GM19438 (cell line): ENCODE measurements around the gene APP.
"Not testable (repeated sequence)": the region's sequence is repeated elsewhere in the genome, so short reads cannot be mapped to it uniquely, and the experiment has no call there.

Experiments
- ATAC-seq: cut with Tn5 transposase; IDR thresholded peaks from one replicate; pipeline ENCODE4 v1.9.1; 2021; ENCODE audit warnings: low read depth; ENCODE audit not compliant: unreplicated experiment

The APP gene

DNA sequence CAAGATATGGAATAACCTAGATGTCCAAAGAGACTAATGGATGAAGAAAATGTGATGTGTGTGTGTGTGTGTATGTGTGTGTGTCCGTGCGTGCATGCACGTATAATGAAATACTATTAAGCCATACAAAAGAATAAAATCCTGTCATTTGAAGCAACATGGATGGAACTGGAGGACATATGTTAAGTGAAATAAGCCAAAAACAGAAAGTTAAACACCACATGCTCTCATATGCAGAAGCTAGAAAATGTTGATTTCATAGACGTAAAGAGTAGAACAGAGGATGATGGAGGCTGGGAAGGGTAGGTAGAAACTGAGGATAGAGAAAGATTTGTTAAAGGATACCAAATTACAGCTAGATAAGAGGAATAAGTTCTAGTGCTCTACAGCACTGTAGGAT, 133.7 kb downstream of the APP start:
- no peak for ATAC-seq

DNA sequence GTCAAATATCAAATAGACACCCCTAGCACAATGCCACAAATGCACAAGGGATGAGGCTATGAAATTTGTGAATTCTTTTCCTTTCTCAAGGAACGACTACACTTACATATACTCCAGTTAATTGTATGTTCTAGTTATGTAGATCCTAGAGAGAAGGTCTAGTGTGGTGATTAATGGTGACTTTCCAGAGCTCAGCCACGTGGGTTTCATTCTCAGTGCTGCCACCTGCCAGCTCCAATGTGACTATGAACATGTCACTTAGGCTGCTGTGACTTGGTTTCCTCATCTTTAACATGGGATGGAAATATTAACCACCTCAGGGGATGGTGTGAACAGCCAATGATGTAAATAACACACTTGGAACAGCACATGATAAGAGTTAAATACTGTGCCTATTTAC, 138.3 kb downstream of the APP start:
- ATAC-seq: no peak

DNA sequence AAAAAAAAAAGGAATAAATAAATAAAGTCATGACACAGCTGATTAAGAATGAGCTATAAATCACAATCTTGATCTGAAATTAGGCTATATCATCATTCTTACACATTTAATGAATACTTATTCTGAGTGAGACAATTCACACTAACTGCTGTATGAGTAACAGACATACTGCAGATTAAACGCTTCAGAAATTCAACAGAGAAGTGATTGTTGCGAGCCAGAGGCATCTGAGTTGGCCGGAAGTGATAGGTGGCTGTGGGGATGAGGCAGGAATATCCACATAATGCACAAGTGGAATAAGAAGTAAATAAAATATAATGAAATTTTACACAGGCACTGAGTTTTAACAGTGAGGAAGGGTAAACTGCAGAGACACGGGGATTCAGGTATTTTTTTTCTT, 142.4 kb downstream of the APP start:
- no peak for ATAC-seq

DNA sequence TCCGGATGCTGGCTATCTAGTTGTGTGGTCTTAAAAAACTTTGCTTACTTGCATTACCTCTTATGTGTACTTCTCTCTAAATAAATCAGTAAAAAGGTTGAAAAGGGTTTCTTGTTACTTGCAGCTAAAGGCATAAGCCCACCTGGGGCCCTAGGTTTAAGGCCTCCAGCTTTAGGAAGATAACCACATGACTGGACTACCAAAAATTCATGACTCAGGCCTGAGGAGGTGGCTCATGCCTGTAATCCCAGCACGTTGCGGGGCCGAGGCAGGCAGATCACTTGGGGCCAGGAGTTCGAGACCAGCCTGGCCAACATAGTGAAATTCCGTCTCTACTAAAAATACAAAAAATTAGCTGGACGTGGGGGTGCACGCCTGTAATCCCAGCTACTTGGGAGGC, 142.9 kb downstream of the APP start:
- no peak for ATAC-seq

DNA sequence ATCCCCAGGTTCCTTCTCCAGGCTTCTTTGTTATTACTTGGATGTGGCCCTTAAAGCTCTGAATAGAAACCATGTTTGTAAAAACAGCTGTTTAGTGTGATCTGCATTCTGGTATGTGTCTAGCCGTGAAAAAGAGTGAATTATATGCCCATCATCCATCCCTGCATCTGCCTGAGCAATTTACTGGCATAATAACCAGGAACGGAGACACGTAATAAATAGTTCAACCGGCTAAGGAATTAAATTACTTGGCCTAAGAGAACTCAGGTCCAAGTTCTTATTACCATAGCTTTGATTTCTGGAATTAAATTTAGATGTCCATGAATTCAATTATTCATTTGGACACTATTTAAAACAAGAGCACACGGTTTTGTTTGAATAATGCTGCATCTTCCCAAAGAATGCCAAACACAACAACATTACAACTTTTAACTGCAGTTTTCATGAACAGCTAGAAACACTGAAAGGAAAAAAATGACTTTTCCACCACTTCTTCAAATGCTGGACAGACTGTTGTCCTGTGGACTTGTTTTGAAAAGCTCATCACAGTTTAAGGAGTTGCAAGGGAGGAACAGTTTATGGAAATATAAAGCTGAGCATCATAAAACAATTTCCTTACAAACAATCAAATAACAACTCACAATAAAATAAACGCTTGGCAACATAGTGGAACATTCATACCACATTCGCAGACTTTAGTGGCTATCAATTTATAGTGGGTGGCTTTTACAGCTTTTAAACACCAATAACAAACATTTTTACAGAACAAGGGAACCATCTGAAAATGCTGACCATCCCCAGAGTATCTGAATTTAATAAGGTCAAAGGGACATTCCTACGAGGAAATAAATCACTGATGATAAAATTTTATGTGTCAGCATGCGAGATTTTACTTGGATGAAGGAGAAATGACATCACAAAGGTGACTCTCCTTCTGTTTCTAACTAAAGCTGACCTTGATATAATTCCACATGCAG, 144.7 kb downstream of the APP start:
- no peak for ATAC-seq

DNA sequence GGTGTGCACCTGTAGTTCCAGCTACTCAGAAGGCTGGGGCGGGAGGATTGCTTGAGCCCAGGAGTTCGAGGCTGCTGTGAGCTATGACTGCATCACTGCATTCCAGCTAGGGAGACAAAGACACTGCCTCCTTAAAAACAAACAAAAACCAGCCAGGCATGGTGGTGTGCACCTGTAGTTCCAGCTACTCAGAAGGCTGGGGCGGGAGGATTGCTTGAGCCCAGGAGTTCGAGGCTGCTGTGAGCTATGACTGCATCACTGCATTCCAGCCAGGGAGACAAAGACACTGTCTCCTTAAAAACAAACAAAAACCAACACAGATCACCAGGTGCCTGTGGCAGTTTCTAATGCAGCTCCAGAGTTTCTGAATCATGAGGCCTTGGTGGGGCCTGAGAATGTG, 147.2 kb downstream of the APP start:
- not testable (repeated sequence) for ATAC-seq

DNA sequence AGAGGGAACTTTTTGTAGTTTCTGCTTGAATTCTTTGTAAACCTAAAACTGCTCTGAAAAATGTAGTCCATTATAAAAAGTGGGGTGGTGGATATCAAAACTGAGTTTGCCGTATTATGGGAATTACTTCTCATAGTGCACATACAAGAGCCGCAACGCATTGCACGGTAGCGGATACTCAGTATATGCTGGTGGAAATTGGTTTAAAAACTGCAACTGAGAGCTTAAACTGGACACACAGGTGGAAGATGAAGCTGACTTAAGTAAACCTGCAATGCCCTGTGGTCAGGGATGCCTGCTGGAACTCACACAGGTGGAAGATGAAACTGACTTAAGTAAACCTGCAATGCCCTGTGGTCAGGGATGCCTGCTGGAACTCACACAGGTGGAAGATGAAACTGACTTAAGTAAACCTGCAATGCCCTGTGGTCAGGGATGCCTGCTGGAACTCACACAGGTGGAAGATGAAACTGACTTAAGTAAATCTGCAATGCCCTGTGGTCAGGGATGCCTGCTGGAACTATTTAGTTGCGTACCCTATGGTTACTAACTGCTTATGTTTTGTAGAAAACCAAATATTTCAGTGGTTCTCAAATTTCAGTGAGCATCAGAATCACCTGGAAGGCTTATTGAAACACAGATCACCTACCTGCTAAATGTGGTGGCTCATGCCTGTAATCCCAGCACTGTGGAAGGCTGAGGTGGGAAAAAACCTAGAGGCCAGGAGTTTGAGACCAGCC, 147.8 kb downstream of the APP start:
- ATAC-seq: not testable (repeated sequence)

DNA sequence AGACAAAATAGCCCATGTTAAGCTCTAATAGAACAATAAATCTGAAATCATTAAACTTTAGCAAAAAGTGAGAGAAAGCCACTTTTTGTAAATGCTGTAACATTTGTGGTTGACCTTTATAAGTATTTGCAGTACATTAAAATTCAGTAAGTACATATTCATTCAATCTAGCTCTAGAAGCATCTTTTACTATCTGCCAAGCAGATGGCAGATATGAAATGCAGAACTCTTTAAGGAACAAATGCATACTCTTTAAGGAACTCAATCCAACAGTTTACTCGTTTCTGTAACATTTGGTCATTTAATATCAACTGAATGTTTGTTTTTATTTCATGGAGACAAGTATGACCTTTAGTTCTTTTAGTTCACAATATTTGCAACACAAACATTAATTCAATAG, 150.1 kb downstream of the APP start:
- no peak for ATAC-seq

DNA sequence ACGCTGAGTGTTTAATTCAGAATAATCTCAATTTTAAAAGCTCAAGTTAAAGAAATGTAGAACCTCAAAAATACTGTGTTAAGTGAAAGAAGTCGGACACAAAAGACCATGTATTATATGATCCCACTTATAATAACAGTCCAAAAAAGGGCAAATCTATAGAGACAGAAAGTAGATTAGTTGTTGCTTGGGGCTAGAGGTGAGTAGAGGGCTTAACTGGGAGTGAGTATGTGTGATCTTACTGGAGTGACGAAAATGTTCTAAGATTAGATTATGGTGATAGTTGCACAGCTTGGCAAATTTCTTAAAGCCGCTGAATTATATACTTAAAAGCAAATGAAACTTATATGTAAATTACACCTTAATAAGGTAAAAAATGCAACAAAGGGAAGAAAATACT, 150.5 kb downstream of the APP start:
- no peak for ATAC-seq

DNA sequence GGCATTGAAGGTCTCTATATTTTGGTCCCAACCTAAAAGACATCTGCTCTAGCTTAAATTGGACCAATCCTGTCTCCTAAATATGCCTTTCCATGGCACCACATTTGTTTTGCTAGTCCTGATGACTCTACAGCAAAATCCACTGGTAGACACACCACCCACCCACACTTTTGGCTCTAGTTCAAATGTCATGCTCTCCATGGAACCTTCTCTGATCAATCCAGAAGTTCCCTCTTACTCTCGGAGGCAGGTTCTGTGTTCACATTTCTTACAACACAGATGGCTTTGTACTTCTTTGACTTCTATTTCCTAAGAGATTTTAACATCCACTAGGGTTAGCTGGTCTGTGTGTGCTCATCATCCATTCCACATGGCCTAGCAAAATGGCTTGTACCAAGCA, 151.3 kb downstream of the APP start:
- no peak for ATAC-seq

DNA sequence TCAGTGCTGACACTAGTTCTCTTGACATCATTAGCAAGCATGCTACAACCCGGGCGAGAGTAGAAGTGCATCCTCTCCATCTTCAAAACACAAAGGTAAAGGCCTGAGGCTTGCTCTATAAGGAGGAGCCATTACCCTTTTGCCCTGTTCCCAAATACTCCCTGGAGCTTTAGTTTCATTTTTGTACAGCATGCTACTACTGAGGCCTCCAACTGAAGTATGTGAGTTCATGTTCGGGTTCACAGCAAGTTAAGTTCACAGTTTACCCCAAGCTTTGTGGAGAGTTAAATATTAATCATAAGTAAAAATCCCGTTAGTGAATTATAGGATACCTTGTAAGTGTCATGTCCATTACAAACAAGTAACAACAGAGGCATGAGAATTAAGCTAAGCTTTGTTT, 156.6 kb downstream of the APP start:
- no peak for ATAC-seq

DNA sequence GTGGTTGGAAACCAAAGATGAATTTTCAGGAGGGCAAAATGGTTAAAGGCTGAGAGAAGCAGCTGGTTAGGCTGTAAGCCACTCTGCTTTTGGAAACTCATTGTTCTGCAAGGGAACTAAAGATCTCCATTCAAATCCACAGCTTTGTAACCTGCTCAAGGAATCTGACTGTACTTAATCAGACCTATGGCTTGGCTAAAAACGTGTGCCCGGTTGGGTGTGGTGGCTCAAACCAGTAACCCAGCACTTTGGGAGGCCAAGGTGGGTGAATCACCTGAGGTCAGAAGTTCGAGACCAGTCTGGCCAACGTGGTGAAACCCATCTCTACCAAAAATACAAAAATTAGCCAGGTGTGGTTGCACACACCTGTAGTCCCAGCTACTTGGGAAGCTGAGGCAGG, 158.1 kb downstream of the APP start:
- not testable (repeated sequence) for ATAC-seq

DNA sequence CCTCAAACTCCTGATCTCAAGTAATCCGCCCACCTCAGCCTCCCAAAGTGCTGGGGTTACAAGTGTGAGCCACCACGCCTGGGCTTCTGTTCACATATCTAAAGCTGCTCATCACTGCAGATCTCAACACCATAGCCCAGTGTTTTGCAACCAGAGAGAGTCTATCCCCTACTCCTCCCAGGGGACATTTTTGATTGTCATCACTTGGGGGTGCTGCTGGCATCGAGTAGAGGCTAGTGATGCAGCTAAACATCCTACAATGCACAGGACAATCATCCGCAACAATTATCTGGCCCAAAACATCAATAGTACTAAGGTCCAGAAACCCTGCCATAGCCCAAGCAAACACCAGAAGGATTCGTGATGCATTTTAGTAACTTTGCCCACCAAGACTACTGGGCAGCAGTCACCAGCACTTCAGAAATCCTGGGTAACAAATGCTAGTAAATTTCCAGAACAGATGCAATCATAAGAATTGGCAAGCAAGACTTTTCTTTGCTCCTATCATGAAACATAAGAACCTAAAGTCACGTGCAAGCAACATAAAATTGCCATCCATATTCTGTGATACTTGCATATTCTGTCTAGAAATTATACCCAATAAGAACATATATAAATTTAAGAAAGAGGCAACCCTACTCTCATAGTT, 159.2 kb downstream of the APP start:
- ATAC-seq: no peak

DNA sequence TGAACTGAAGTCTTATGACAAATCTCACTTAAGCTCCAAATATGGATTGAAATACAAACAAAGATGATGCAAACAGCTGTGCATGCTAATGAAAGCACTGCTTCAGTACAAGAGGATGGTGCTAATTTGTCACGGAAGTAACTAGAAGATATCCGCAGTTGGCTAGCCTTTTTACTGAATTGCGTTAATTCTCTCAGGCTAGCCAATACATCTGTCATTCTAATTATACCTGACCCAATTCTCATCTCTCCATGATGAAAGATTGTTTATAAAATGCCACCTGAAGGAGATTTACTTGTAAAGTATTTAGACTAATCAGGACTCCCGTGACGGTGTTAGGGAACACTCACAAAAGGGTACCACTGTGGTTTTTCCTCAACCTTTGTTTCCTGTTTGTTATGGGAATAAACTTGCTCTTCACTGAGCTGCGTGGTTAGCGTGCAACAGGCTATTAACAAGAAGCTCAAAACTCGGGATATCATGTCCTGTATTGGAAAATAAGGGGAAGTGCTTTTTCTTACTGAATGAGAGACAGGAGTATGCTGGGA, 162.5 kb downstream of the APP start:
- ATAC-seq: no peak

DNA sequence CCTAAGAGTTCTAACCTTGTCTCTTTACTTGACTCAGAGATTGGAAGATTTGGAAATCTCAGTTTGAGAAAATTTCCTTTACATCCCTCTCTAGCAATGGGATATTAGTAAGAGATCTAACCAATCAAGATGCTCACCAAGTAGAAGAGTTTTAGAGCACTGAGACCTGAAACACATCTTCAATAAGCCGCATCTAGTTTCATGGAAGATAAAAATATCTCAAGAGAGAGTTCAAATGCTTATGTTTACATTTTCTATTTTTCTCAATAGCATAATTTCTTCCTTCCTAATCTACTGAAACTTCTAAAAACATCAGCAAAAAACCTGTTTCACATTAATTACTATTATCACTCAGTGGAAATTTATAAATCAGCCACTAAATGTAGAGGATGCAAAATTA, 165.1 kb downstream of the APP start:
- no peak for ATAC-seq

DNA sequence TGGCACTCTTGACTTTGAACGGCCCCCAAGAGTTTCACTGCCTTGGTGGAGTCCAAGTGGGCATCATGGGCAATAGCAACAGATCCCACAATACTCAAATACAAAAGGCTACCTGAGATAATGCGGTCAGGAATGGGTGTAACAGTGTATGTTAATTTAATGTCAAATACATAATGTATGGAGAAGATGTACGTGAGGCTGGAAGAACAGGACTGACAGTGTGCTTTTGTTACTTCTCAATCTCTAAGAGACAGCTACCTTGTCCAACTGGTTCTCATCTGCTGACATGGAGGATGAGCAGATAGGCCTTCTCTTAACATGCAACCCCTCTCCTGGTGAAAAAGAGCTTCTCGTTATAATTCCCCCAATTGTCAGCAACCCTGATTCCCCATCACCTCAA, 167.2 kb downstream of the APP start:
- ATAC-seq: no peak

DNA sequence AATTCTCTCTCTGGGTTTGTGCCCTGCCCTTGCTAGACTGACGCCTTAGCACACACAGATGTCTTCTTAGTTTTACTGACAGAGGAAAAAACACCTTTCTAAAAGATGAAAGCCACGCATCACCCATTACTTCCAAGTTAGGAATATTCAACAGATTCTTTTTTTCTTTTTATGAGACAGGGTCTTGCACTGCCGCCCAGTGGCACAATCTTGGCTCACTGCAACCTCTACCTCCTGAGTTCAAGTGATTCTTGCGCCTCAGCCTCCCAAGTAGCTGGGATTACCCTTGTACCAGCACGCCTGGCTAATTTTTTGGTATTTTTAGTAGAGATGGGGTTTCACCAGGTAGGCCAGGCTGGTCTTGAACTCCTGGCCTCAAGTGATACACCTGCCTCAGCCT, 169.2 kb downstream of the APP start:
- ATAC-seq: no peak

DNA sequence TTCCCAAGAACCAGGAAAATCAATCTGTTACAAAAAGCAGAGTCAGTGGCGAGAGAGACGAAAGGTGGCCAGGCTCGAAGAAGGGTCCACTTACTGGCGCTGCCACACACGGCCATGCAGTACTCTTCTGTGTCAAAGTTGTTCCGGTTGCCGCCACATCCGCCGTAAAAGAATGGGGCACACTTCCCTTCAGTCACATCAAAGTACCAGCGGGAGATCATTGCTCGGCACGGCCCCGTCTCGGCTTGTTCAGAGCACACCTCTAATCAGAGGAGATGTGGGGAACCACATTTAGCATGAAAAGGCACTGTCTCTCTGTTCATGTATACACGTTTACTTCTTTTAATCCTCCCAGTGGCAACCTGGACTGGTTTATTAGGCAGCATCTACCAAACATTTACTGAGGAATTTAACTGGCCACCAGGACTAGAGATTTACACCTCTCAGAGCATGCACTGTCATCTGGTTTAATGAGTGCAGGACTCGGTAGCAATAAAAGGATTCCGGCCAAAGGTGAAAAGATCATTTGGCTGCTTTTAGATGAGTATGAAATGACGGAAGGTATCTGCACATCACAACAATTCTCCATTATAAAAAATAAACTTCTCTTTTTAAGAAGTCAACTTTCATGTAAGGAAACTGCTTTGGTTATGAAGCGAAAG, 170.5 kb downstream of the APP start:
- peak; percentile 68 for ATAC-seq

DNA sequence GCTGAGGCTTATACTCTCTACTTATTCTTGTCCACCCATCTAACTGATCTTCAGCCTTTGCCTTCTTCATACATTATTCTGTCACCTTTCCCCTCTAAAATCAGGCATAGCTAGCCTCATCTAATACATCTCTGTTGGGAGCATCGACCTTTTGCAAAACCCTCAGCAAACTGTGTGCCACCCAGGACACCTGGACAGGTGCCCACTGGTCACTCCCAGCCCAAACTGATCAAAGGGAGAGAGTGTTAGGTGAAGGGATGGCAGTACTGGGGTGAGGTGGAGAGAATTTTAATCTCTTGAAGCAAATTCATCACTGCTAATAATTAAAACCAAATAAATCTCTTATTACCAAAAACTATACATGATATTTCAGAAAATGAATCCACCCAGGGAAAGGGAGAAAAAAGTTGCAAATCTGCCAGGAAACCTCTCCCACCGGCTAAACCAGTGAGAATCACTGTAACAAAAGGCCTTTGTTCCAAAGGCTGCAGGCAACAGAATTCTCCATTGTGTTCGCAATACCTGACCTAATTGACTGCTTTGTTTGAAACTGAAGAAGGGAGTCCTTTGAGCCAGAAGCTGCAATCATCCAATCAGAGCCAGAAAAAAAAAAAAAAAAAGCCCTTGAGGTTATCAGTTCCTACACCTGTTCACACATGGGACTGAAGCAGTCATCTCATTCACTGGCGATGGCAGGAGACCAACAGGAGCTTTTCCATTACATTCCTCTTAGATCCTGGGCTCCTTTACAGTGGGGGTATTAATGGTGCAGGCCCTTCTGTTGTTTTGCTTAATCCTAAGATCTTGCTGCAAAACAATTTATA, 172.6 kb downstream of the APP start:
- ATAC-seq: no peak

DNA sequence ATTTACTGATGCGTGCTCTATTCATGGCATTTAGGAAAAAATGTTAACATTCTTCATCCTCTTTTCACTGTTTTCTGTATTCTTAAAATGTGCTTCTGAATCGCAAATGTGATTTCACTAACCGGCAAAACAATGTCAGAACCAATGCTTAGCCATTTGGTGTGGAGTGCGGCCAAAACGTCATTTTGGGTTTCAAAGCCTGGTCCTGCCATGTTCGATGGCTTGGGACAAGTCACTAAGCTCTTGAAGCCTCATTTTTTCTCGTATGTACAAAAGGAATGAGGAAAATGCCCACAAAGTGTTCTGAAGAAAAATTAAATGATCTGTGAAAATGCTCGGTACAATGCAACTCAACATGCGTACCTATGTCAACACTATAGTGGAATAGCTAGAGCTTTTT, 175.3 kb downstream of the APP start:
- ATAC-seq: no peak
